IPS DF 4.7 (cell line): Measurements from ENCODE around the gene GPR107.

ENCODE experiments used
- DNase-seq: peaks from one replicate; pipeline ENCODE4 v3.0.0-alpha.2; 2013; ENCODE audit warnings: low spot score; ENCODE audit errors: extremely low read depth

GPR107 gene

DNA sequence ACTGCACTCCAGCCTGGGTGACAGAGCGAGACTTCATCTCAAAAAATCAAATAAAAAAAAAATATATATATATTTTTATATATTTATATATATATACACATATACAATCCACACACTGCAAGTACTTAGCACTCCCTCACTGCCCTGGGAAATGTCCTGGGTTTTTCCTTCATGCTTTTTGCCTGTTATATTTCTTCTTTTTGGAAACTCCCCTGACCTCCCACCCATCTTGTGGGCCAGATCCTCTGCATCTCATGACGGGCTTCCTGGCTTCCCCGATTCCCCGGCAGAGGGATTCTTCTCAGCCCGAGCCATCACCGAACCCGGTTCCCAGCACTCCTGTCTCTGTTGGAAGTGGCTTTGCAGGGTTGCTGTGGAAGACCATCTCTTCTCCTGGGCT is 79.0 kb downstream of the GPR107 start:
- no peak for DNase-seq

DNA sequence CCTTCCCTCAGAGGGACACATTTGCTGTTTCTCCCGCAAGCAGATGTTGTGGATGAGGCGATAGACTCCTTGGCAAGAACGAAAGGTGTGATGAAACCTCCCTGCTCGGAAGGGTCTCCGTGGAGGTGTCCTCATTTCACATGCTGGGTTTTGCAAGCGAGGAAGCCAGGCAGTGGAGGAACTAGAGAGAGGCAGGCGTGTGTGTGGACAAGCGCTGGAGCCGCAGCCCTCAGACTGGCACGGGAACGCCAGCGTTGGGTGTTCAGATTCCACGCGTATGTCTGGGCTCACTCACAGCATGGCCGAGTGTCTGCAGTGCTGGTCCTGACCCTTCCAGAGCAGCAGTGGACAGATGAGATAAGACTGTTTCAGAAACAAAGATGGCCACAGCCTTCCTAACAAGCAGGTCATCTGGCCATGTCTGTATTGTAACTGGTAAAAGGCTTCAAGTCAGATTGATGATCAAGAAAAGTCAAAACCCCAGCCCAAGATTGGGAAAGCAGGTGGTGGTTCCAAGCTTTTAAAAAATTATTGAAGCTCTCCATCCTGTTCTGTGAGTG is 83.5 kb downstream of the GPR107 start:
- no peak for DNase-seq

GRCh38 chr9:130137641-130138081 is 84.0 kb downstream of the GPR107 start:
- DNase-seq = no peak

DNA sequence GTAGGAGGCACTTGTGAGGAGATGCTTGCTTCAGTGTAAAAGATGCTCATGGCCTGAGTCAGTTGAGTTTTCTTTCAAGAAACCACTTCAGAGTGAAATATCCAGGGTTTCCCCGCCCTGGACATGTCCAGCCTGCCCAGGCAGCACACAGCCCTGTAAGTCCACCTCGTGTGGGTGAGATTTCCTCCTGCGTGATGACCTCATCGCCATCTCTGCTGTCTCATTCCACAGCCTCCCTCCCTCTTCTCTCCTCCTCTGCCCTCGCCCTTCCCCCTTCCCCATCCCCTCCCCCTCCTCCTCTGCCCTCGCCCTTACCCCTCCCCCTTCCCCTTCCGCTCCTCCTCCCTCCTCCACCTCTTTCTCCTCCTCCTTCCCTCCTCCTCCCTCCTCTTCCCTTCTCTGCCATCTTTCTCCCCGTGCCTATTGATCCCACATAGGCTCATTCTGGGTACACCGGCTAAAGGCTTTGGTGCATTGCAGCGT is 84.5 kb downstream of the GPR107 start:
- peak; percentile 46 for DNase-seq

DNA sequence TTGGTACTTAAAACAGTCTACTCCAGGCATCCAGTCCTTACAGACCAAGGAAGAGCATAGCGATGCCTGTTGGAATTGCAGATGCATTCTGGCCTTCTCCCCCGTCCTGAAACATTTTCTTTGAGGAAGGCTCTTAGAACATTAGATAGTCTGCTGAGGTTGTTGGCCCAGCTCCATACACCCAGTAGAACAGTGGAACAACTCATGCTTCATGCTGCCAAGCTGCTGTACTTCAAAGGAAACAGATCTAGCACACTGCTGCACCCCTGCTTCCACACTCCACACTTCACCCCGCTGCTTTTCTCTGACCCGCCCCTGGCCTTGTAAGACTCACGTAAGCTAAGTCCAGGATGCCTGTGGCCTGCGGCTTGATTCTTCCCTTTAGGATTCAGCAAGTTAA is 85.1 kb downstream of the GPR107 start:
- DNase-seq = no peak

- no peak for DNase-seq
Measured at GRCh38 chr9:130139251-130139650, 85.5 kb downstream of the GPR107 start.

- no peak for DNase-seq
Measured at GRCh38 chr9:130140706-130141105, 87.0 kb downstream of the GPR107 start.

GRCh38 chr9:130142056-130142455 is 88.3 kb downstream of the GPR107 start:
- DNase-seq = no peak

- no peak for DNase-seq
Measured at GRCh38 chr9:130142641-130143040, 88.9 kb downstream of the GPR107 start.

- DNase-seq = no peak
Measured at GRCh38 chr9:130143279-130143893, 89.7 kb downstream of the GPR107 start.

- DNase-seq = no peak
Measured at GRCh38 chr9:130143958-130144366, 90.3 kb downstream of the GPR107 start.

GRCh38 chr9:130144703-130145102 is 91.0 kb downstream of the GPR107 start:
- DNase-seq = no peak

DNA sequence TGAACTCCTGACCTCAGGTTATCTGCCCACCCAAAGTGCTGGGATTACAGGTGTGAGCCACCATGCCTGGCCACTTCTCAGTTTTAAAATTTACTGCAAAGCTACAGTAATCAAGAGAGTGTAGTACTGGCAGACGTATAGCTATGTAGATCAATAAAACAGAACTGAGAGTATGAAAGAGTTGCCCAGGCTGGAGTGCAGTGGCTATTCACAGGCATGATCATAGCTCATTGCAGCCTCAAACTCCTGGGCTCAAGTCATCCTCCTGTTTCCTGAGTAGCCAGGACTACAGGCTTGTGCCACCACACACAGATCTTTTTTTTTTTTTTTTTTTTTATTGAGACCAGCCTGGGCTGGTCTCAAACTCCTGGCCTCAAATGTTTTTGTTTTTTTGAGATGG is 92.0 kb downstream of the GPR107 start:
- no peak for DNase-seq

DNA sequence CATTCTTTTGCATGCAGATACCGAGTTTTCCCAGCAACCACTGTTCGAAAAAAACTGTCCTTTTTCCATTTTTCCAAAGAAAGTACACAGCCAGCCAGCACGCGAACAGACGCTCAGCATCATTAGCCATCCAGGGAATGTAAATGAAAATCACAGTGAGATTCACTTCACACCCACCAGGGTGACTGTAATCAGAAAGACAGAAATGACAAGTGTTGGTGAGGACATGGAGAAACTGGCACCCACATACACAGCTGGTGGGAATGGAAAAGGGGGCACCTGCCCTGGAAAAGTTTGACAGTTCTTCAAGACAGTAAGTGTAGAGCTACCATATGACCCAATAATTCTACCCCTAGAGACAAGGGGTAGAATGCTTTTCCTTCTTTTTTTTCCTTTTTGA is 93.5 kb downstream of the GPR107 start:
- no peak for DNase-seq

DNA sequence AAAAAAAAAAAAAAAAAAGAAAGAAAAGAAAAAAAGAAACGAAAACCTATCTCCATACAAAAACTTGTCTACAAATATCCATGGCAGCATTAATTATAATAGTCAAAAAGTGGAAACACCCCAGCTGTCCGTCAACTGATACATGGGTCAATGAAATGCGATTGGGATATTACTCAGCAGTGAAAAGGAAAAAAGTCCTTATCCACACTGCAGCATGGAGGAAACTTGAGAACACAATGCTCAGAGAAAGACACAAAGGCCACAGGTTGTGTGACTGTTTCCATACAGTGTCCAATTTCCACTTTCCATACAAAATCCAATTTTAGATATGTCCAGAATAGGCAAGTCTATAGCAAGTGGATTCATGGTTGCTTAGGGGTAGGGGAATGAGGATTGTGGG is 94.2 kb downstream of the GPR107 start:
- DNase-seq = no peak

- no peak for DNase-seq
Measured at GRCh38 chr9:130149031-130149430, 95.3 kb downstream of the GPR107 start.

GRCh38 chr9:130149654-130150286 is 96.1 kb downstream of the GPR107 start:
- DNase-seq = no peak

- no peak for DNase-seq
Measured at GRCh38 chr9:130150779-130151382, 97.2 kb downstream of the GPR107 start.

- no peak for DNase-seq
Measured at GRCh38 chr9:130154816-130155215, 101.1 kb downstream of the GPR107 start.

GRCh38 chr9:130155647-130156046 is 101.9 kb downstream of the GPR107 start:
- no peak for DNase-seq

DNA sequence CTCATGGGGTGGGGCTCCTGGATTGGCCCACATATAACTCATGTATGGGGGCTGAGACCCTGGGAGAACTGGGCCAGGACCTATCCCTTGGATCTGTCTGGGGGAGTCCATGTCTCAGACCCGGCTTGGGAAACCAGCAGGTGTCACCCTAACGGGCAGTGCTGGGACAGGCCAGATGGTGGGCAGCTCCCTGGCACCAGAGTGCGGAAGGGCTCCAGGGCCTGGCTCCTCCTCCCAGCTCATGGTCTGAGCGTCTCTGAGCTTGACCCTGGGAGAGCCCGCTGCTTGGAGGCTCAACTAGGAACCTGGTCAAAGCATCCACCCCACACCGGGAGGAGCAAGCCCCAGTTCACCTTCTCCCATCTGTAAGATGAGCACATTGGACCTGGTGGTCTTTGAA is 103.0 kb downstream of the GPR107 start:
- no peak for DNase-seq

GRCh38 chr9:130157079-130157478 is 103.4 kb downstream of the GPR107 start:
- no peak for DNase-seq
